ENCODE results near the gene ZNF213.

GRCh38 chr16:3085868-3086595, 48.8 kb upstream of the ZNF213 start:
- no peak for TF ChIP-seq CTCF (optimal IDR thresholded peaks at IDR 0.05 in 1 of 3, IDR thresholded peaks at IDR 0.05 in 1 of 3, conservative IDR thresholded peaks at IDR 0.05 in 1 of 3; ENCODE audit: extremely low read depth in 1 of 3, insufficient read depth in 2 of 3, low read length in 3 of 3)
- TF ChIP-seq EZH2 (IDR thresholded peaks at IDR 0.05; ENCODE audit: low read length): no peak

All from keratinocyte (primary cell).